OCI-LY3 (cell line): ENCODE measurements around the gene LTBP3.

ENCODE experiments used
- EZH2phosphoT487 ChIP-seq: fragments of 200-600 bp; shearing (Covaris generic); IDR thresholded peaks from 2 replicates; pipeline ENCODE4 v1.6.1; 2018; ENCODE audit warnings: antibody characterized with exemption, mixed run types, low read depth
- TF ChIP-seq, protein P1 (sequence below): fragments of 200-600, 300-600 bp; sonication (generic); IDR thresholded peaks from 2 replicates; pipeline ENCODE4 v1.5.1; 2014; ENCODE audit warnings: antibody characterized with exemption, low read length, low read depth

- TF ChIP-seq, protein P1, sequence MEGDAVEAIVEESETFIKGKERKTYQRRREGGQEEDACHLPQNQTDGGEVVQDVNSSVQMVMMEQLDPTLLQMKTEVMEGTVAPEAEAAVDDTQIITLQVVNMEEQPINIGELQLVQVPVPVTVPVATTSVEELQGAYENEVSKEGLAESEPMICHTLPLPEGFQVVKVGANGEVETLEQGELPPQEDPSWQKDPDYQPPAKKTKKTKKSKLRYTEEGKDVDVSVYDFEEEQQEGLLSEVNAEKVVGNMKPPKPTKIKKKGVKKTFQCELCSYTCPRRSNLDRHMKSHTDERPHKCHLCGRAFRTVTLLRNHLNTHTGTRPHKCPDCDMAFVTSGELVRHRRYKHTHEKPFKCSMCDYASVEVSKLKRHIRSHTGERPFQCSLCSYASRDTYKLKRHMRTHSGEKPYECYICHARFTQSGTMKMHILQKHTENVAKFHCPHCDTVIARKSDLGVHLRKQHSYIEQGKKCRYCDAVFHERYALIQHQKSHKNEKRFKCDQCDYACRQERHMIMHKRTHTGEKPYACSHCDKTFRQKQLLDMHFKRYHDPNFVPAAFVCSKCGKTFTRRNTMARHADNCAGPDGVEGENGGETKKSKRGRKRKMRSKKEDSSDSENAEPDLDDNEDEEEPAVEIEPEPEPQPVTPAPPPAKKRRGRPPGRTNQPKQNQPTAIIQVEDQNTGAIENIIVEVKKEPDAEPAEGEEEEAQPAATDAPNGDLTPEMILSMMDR: no peak
- no peak for TF ChIP-seq EZH2phosphoT487
These were observed 34.0 kb downstream of the LTBP3 start for GRCh38 chr11:65524014-65524740.
